ENCODE data around the gene TMEM143.

The TMEM143 gene

GRCh38 chr19:48359123-48359522, 4.6 kb downstream of the TMEM143 start:
- DNase-seq: no peak

- no peak for DNase-seq
Observed at GRCh38 chr19:48355365-48355954, 8.3 kb downstream of the TMEM143 start.

DNA sequence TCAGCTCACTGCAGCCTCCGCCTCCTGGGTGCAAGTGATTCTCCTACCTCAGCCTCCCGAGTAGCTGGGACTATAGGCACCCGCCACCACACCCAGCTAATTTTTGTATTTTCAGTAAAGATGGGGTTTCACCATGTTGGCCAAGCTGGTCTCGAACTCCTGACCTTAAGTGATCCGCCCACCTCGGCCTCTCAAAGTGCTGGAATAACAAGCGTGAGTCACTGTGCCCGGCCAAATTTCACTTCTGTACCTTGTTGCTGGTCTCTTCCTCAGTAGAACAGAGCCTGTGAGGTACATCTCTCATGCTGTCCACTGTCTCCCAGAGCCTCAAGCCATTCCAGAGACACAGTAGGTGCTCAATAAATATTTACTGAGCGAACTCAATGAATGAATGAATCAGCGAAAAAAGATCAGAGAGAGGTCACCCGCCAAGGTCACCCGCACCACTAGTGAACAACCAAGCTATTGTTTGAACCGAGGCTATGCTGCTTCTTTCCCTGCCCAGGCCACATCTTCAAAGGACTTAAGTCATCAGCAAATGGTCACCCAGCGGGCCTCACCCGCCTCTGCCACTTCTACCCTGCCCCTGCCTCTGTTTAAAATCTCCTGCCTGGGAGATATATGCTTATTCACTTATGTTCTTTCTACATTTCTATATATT, 9.3 kb downstream of the TMEM143 start:
- no peak for DNase-seq

GRCh38 chr19:48353677-48354076, 10.1 kb downstream of the TMEM143 start:
- no peak for DNase-seq

DNA sequence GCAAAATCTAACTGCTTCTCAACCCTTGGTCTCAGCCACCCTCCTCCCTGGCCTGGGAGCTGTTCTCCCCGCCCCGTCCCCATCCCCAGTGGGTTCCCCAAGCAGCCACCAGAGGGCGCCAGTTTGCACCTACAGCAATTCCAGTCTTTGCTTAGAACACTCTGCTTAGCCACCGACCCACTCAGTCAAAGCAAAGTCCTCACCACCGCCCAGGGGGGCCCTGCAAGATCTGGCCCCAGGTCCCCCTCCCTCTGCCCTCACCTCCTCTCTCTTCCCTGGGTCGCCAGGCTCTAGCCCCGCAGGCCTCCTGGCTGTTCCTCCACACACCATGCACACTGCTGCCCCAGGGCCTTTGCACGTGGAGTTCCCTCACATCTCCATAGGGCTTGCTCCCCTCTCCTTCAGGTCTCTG, 12.4 kb downstream of the TMEM143 start:
- no peak for DNase-seq

- no peak for DNase-seq
Observed at GRCh38 chr19:48350856-48351255, 12.9 kb downstream of the TMEM143 start.

DNA sequence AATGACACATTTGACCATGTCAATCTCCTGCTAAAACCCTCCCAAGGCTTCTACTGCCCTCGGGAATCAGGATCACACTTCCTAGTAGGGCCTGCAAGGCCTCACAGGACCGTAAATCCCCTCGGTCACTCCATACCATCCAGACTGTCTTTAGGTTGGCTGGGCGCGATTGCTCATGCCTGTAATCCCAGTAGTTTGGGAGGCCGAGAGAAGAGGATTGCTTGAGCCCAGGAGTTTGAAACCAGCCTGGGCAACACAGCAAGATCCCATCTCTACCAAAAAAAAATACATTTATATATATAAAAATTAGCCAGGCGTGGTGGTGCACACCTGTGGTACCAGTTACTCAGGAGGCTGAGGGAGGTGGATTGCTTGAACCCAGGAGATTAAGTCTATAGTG, 15.0 kb downstream of the TMEM143 start:
- DNase-seq: no peak

- no peak for DNase-seq
Observed at GRCh38 chr19:48348045-48348444, 15.7 kb downstream of the TMEM143 start.

DNA sequence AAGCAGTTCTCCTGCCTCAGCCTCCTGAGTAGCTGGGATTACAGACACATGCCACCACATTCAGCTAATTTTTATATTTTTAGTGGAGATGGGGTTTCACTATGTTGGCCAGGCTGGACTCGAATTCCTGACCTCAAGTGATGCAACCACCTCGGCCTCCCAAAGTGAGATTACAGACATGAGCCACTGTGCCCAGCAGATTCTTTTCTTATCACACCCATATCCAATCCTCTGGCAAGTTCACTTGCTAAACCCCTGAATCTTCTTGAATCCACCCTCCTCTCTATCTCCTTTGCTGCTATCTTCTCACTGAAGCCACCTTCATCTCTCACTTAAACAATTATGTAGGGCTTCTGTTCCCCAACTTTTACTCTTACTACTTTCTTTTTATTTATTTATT, 17.5 kb downstream of the TMEM143 start:
- no peak for DNase-seq

- no peak for DNase-seq
Observed at GRCh38 chr19:48344892-48345291, 18.8 kb downstream of the TMEM143 start.

GRCh38 chr19:48342841-48343540, 20.7 kb downstream of the TMEM143 start:
- DNase-seq: no peak

- no peak for DNase-seq
Observed at GRCh38 chr19:48342414-48342738, 21.4 kb downstream of the TMEM143 start.

GRCh38 chr19:48341515-48342413, 22.0 kb downstream of the TMEM143 start:
- DNase-seq: no peak

DNA sequence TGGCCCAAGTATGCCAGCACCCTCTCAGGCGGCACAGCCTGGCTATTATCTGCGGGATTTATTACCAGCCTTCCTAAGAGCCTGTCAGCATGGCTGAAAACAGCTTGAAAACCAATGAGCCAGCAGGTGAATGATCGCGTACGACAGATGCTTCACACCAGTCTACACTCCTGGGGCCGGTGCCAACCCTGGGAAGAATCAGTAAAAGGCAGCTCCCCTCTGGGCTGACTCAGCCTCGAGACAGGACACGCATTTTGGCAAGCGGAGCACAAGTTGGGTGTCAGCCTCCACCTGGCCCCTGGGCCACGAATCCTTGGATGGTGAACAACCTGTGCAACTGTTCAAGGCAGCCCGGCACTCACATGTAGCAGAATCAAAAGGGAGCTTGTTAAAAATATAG, 22.7 kb downstream of the TMEM143 start:
- no peak for DNase-seq

GRCh38 chr19:48338802-48339503, 24.8 kb downstream of the TMEM143 start:
- no peak for DNase-seq

DNA sequence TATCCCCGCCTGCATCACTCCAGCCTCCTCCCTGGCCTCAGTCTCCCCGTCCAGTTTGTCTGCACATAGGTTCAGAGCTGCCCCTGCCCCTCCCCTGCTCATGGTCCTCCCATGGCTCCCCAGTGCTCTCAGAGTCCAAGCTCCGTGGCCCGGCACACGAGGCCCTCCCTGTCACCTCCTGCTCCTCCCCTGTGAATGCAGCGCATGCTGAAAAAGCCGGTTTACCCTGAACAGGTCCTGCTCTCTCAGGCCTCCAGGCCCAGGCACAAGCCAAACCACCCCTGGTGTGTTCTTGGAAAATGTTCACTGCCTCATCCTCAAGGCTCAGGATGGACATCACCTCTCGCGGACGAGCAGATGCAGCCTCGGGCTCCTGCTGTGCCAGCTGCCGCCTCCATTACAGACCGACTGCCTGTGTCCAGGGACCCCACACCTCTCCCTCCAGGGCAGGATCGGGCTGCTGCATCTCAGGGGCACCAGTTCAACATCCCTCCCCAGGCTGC, 25.4 kb downstream of the TMEM143 start:
- DNase-seq: no peak

- peak; percentile 73 for DNase-seq
Observed at GRCh38 chr19:48333467-48334384, 30.0 kb downstream of the TMEM143 start.

DNA sequence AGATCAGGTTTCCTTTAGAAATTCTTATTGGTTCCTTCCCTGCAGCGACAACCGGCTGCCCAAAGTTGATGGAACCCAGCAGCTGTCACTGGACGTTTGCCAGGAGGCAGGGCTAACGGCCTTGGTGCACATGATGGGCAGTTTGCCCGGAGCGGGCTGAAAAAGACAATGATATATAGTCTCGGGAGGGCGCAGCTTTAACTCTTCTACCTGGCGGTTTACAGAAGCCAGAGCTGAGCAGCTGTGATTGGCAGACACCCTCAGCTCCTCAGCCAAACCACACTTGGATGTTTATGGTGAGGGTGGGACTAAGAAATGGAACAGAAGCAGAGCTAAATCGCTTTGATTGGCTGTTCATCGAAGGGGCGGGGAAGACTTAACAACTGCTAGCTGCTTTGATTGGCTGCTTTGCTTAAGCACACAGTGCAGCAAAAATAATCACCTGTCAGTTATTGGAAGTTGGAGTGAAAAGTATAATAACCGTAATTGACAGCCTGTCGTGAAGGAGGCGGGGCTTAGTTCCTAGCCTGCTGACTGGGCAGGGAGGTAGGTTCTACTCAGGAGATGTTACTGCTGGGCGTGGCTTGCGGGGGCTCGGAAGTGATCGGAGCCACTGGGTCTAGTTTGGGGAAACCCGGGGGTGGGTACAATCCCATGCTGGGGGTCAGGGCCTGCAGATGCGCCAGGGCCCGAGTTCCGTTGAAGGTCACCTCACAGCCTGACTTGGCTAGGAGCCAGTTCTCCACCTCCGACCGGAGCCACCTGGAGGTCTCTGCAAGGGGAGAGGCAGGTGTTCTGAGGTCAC, 30.9 kb downstream of the TMEM143 start:
- DNase-seq: peak; percentile 86

GRCh38 chr19:48332351-48332661, 31.4 kb downstream of the TMEM143 start:
- DNase-seq: no peak

GRCh38 chr19:48330012-48330681, 33.6 kb downstream of the TMEM143 start:
- DNase-seq: peak; percentile 79
